ENCODE measurements around the gene ATP1B2. TPM values are rescaled to one million over a fixed set of nuclear protein-coding genes. Genes with fewer than 3 reads are reported as not detected.

Gene ATP1B2
- polyA plus RNA-seq, 1 experiment: 0.05 TPM

Other genes starting within 250 kb of the ATP1B2 start
- 83.8 and 104 TPM in 2 replicates for gene TMEM256, start 246.8 kb upstream of the ATP1B2 start, polyA plus RNA-seq (2011; rRNA removed)
- 8.9 and 12.4 TPM in 2 replicates for gene NLGN2, start 243.1 kb upstream of the ATP1B2 start, polyA plus RNA-seq (2011; rRNA removed)
- not detected in 2 replicates for gene SPEM1, start 230.6 kb upstream of the ATP1B2 start, polyA plus RNA-seq (2011; rRNA removed)
- gene SPEM2, start 225.3 kb upstream of the ATP1B2 start, polyA plus RNA-seq (2011; rRNA removed): not detected in 2 replicates
- not detected in 2 replicates for gene SPEM3, start 222.1 kb upstream of the ATP1B2 start, polyA plus RNA-seq (2011; rRNA removed)
- gene TMEM102, start 215.5 kb upstream of the ATP1B2 start, polyA plus RNA-seq (2011; rRNA removed): 1.0 and 1.1 TPM in 2 replicates
- 0.58 and 0.63 TPM in 2 replicates for gene FGF11, start 211.4 kb upstream of the ATP1B2 start, polyA plus RNA-seq (2011; rRNA removed)
- 5.3 and 6.3 TPM in 2 replicates for gene CHRNB1, start 205.9 kb upstream of the ATP1B2 start, polyA plus RNA-seq (2011; rRNA removed)
- 18.8 and 22.3 TPM in 2 replicates for gene ZBTB4, start 171.3 kb upstream of the ATP1B2 start, polyA plus RNA-seq (2011; rRNA removed)
- not detected in 2 replicates for gene SLC35G6, start 169.5 kb upstream of the ATP1B2 start, polyA plus RNA-seq (2011; rRNA removed)
- 18.4 and 35.0 TPM in 2 replicates for gene POLR2A, start 166.6 kb upstream of the ATP1B2 start, polyA plus RNA-seq (2011; rRNA removed)
- gene TNFSF12, start 101.9 kb upstream of the ATP1B2 start, polyA plus RNA-seq (2011; rRNA removed): 26.0 and 27.1 TPM in 2 replicates
- 0.83 and 1.0 TPM in 2 replicates for gene TNFSF13, start 92.2 kb upstream of the ATP1B2 start, polyA plus RNA-seq (2011; rRNA removed)
- 67.6 and 73.4 TPM in 2 replicates for gene SENP3, start 89.0 kb upstream of the ATP1B2 start, polyA plus RNA-seq (2011; rRNA removed)
- 34.1 and 39.6 TPM in 2 replicates for gene CD68, start 71.3 kb upstream of the ATP1B2 start, polyA plus RNA-seq (2011; rRNA removed)
- 128 and 131 TPM in 2 replicates for gene MPDU1, start 67.1 kb upstream of the ATP1B2 start, polyA plus RNA-seq (2011; rRNA removed)
- gene SOX15, start 60.8 kb upstream of the ATP1B2 start, polyA plus RNA-seq (2011; rRNA removed): 0.24 and 0.29 TPM in 2 replicates
- 24.6 and 29.4 TPM in 2 replicates for gene FXR2, start 36.0 kb upstream of the ATP1B2 start, polyA plus RNA-seq (2011; rRNA removed)
- 54.1 and 61.5 TPM in 2 replicates for gene SAT2, start 23.1 kb upstream of the ATP1B2 start, polyA plus RNA-seq (2011; rRNA removed)
- 0.35 and 0.50 TPM in 2 replicates for gene SHBG, start 20.8 kb upstream of the ATP1B2 start, polyA plus RNA-seq (2011; rRNA removed)
- 40.7 and 48.9 TPM in 2 replicates for gene TP53, start 36.6 kb downstream of the ATP1B2 start, polyA plus RNA-seq (2011; rRNA removed)
- 4.1 and 4.5 TPM in 2 replicates for gene WRAP53, start 37.6 kb downstream of the ATP1B2 start, polyA plus RNA-seq (2011; rRNA removed)
- 7.2 and 7.7 TPM in 2 replicates for gene EFNB3, start 54.3 kb downstream of the ATP1B2 start, polyA plus RNA-seq (2011; rRNA removed)
- 0.04 and 0.06 TPM in 2 replicates for gene DNAH2, start 66.8 kb downstream of the ATP1B2 start, polyA plus RNA-seq (2011; rRNA removed)
- 2.0 and 2.4 TPM in 2 replicates for gene KDM6B, start 183.3 kb downstream of the ATP1B2 start, polyA plus RNA-seq (2011; rRNA removed)
- 0.29 and 0.45 TPM in 2 replicates for gene TMEM88, start 204.1 kb downstream of the ATP1B2 start, polyA plus RNA-seq (2011; rRNA removed)
- 49.3 and 59.0 TPM in 2 replicates for gene NAA38, start 206.6 kb downstream of the ATP1B2 start, polyA plus RNA-seq (2011; rRNA removed)
- gene CYB5D1, start 207.1 kb downstream of the ATP1B2 start, polyA plus RNA-seq (2011; rRNA removed): 6.9 and 8.1 TPM in 2 replicates
- 50.0 and 68.6 TPM in 2 replicates for gene CHD3, start 237.9 kb downstream of the ATP1B2 start, polyA plus RNA-seq (2011; rRNA removed)